ENCODE results near the gene PHF23.

- TF ChIP-seq CTCF (IDR thresholded peaks at IDR 0.05 in 2 of 3, conservative IDR thresholded peaks at IDR 0.05 in 1 of 3; ENCODE audit: insufficient read depth in 2 of 3, low read depth in 1 of 3, low read length in 3 of 3) (no peak), BACH1 (tag; IDR thresholded peaks at IDR 0.05) (no peak)
These were observed 40.2 kb upstream of the PHF23 start for GRCh38 chr17:7279448-7279847.

All from K562 (cell line).